Omental fat pad (tissue), 4 donors: Measurements from ENCODE around the gene RBM19. TPM values are rescaled to one million over a fixed set of nuclear protein-coding genes. Genes with fewer than 3 reads are reported as not detected.

Source experiments
- ATAC-seq: fragments of 150-250 bp; one replicate; pipeline ENCODE4 v1.9.1; 2016; ENCODE audit warnings: mild to moderate bottlenecking, moderate library complexity; ENCODE audit not compliant: low FRiP score
- DNase-seq: peaks from one replicate; pipeline ENCODE4 v3.0.0-alpha.2; 2019; ENCODE audit warnings: low spot score
- CTCF ChIP-seq, 3 donors: fragments of 450-650 bp; IDR thresholded peaks; one replicate each; pipeline ENCODE4 v1.5.1; 2016 to 2017; ENCODE audit warnings: antibody characterized with exemption in 3 of 3, mild to moderate bottlenecking in 3 of 3, moderate library complexity in 2 of 3
- total RNA-seq, 4 donors: library from RNA; depleted of rRNA; stranded (reverse); fragments of >200 nt; gene quantifications; one replicate each; pipeline ENCODE4 v1.1.0, GENCODE V29; 2016

The RBM19 gene
- total RNA-seq, 4 donors from 2014 or later: 24.3 to 41.6 (median 28.7) TPM

- ATAC-seq (peak; percentile 21), DNase-seq (no peak)
- TF ChIP-seq CTCF (IDR thresholded peaks at IDR 0.05): no peak
These were observed 129.0 kb downstream of the RBM19 start for GRCh38 chr12:113837084-113837483.

GRCh38 chr12:113835896-113836295 is 130.2 kb downstream of the RBM19 start:
- DNase-seq (no peak), ATAC-seq (peak; percentile 15)
- no peak for TF ChIP-seq CTCF (IDR thresholded peaks at IDR 0.05)

GRCh38 chr12:113835433-113835832 is 130.7 kb downstream of the RBM19 start:
- ATAC-seq (no peak), DNase-seq (no peak)
- TF ChIP-seq CTCF (IDR thresholded peaks at IDR 0.05): no peak

- no peak for ATAC-seq
- DNase-seq: no peak
- TF ChIP-seq CTCF (IDR thresholded peaks at IDR 0.05): no peak
These were observed 132.7 kb downstream of the RBM19 start for GRCh38 chr12:113833422-113833821.

- ATAC-seq (no peak), DNase-seq (no peak)
- no peak for TF ChIP-seq CTCF (IDR thresholded peaks at IDR 0.05)
These were observed 134.6 kb downstream of the RBM19 start for GRCh38 chr12:113831476-113831875.

GRCh38 chr12:113831016-113831415 is 135.1 kb downstream of the RBM19 start:
- no peak for TF ChIP-seq CTCF (IDR thresholded peaks at IDR 0.05)
- no peak for DNase-seq
- no peak for ATAC-seq

GRCh38 chr12:113829212-113829611 is 136.9 kb downstream of the RBM19 start:
- DNase-seq: no peak
- ATAC-seq: no peak
- TF ChIP-seq CTCF (IDR thresholded peaks at IDR 0.05): no peak
